LoVo (cell line): ENCODE results near the gene MED9.
"Not testable (repeated sequence)": the region's sequence is repeated elsewhere in the genome, so short reads cannot be mapped to it uniquely, and the experiment has no call there.

Source experiments
- DNase-seq: peaks from one replicate; pipeline ENCODE4 v3.0.0-alpha.2; 2016; ENCODE audit warnings: low spot score

MED9 gene

GRCh38 chr17:17455173-17455572, 21.6 kb upstream of the MED9 start:
- DNase-seq: no peak

- DNase-seq: no peak
These were observed 20.5 kb upstream of the MED9 start for GRCh38 chr17:17456251-17456650.

GRCh38 chr17:17457680-17458079, 19.1 kb upstream of the MED9 start:
- no peak for DNase-seq

GRCh38 chr17:17460038-17460437, 16.8 kb upstream of the MED9 start:
- no peak for DNase-seq

GRCh38 chr17:17462048-17462824, 14.6 kb upstream of the MED9 start:
- no peak for DNase-seq

- DNase-seq: no peak
These were observed 13.0 kb upstream of the MED9 start for GRCh38 chr17:17463821-17464220.

- DNase-seq: not testable (repeated sequence)
These were observed 10.9 kb upstream of the MED9 start for GRCh38 chr17:17465878-17466277.

GRCh38 chr17:17466511-17466910, 10.3 kb upstream of the MED9 start:
- no peak for DNase-seq

- DNase-seq: no peak
These were observed 9.8 kb upstream of the MED9 start for GRCh38 chr17:17467016-17467415.

GRCh38 chr17:17467720-17468119, 9.1 kb upstream of the MED9 start:
- DNase-seq: no peak

GRCh38 chr17:17468217-17469010, 8.4 kb upstream of the MED9 start:
- no peak for DNase-seq

- no peak for DNase-seq
These were observed 7.4 kb upstream of the MED9 start for GRCh38 chr17:17469358-17469757.

GRCh38 chr17:17469996-17470395, 6.8 kb upstream of the MED9 start:
- DNase-seq: no peak

GRCh38 chr17:17472333-17472920, 4.4 kb upstream of the MED9 start:
- no peak for DNase-seq

GRCh38 chr17:17474341-17474740, 2.5 kb upstream of the MED9 start:
- DNase-seq: no peak

- no peak for DNase-seq
These were observed 2.4 kb downstream of the MED9 start for GRCh38 chr17:17479209-17479608.

- no peak for DNase-seq
These were observed 3.9 kb downstream of the MED9 start for GRCh38 chr17:17480593-17481148.

GRCh38 chr17:17481860-17482259, 5.1 kb downstream of the MED9 start:
- DNase-seq: no peak

GRCh38 chr17:17484451-17484899, 7.7 kb downstream of the MED9 start:
- no peak for DNase-seq

- no peak for DNase-seq
These were observed 8.6 kb downstream of the MED9 start for GRCh38 chr17:17485420-17485819.

GRCh38 chr17:17486416-17486815, 9.6 kb downstream of the MED9 start:
- DNase-seq: not testable (repeated sequence)

GRCh38 chr17:17487998-17488397, 11.2 kb downstream of the MED9 start:
- DNase-seq: no peak

- DNase-seq: no peak
These were observed 14.3 kb downstream of the MED9 start for GRCh38 chr17:17491031-17491471.
